Epithelial cell of proximal tubule (primary cell): ENCODE results near the gene DIP2B. TPM values are rescaled to one million over a fixed set of nuclear protein-coding genes. Genes with fewer than 3 reads are reported as not detected.
"Not testable (repeated sequence)": the region's sequence is repeated elsewhere in the genome, so short reads cannot be mapped to it uniquely, and the experiment has no call there.

ENCODE experiments used
- DNase-seq: peaks from one replicate; pipeline ENCODE4 v3.0.0-alpha.2; 2011; ENCODE audit warnings: low read depth
- H3K4me3 ChIP-seq: 2 replicates; pipeline ENCODE4 v1.5.1; 2011; ENCODE audit warnings: low read depth, mild to moderate bottlenecking, low read length
- CTCF ChIP-seq: conservative IDR thresholded peaks from 2 replicates; pipeline ENCODE4 v1.5.1; 2012; ENCODE audit warnings: low read depth, mild to moderate bottlenecking, low read length
- total RNA-seq: library from RNA; depleted of rRNA; stranded (reverse); fragments of >200 nt; gene quantifications from 2 replicates; pipeline ENCODE4 v1.2.3, GENCODE V29; 2015

The DIP2B gene
- total RNA-seq, 1 donor from 2014 or later: 21.6 TPM

GRCh38 chr12:50542448-50542847, 37.7 kb downstream of the DIP2B start:
- TF ChIP-seq CTCF: no peak
- DNase-seq: no peak
- H3K4me3 ChIP-seq: no peak overlapping the region

- not testable (repeated sequence) for DNase-seq, H3K4me3 ChIP-seq
Observed at GRCh38 chr12:50543188-50543587, 38.4 kb downstream of the DIP2B start.

DNA sequence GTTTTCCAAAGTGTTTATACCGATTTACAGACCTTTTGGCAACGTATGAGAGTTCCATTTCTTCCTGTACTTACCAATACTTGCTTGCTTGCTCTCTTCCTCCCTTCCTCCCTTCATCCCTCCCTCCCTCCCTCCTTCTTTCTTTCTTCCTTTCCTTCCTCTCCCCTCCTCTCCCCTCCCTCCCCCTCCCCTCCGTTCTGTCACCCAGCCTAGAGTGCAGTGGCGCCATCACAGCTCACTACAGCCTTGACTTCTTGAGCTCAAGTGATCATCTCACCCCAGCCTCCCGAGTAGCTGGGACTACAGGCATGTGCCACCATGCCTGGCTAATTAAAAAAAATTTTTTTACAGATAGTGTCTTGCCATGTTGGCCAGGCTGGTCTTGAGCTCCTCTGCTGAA, 40.4 kb downstream of the DIP2B start:
- no peak for TF ChIP-seq CTCF
- no peak for DNase-seq
- no peak overlapping the region for H3K4me3 ChIP-seq

GRCh38 chr12:50545786-50546185, 41.0 kb downstream of the DIP2B start:
- no peak for DNase-seq
- H3K4me3 ChIP-seq: no peak overlapping the region
- TF ChIP-seq CTCF: no peak

DNA sequence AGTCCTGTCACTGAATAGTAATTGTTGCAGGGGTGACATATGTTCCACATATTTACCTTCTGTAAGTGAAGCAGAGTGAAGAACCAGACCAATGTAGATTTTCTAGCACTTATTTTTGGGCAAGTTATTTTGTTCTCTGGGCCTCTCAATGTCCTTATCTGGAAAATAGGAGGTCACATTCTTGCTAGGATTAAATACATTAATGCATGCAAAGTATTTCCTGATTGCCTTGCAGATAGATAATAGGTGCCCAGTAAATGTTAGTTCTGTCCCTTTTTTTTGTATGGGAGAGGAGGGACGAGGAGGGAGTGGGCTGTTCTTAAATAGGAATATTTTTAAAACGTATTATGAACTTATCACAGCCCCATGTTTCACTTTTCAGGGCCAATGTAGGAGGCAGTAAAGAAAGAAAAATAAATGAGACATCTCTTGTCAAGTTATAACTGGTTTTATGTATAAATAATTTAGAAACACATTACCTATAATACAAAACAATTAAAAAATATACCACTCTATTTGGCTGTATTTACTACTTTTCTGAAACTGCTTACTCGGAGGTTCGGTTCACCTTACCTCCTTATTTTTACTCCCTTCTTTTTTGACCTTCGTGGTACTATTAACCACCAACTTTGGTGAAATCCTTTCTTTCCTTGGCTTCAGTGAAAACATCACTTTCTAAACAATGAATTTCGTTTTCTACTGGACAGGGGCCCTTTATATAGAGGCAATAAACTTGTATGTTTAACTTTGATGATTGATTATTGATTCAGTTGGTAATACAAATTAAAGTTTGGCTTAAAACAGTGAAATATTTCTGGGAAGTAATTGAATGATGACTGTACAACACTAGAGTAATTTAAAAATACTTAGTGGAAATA, 41.9 kb downstream of the DIP2B start:
- no peak for DNase-seq
- no peak for TF ChIP-seq CTCF
- no peak overlapping the region for H3K4me3 ChIP-seq

DNA sequence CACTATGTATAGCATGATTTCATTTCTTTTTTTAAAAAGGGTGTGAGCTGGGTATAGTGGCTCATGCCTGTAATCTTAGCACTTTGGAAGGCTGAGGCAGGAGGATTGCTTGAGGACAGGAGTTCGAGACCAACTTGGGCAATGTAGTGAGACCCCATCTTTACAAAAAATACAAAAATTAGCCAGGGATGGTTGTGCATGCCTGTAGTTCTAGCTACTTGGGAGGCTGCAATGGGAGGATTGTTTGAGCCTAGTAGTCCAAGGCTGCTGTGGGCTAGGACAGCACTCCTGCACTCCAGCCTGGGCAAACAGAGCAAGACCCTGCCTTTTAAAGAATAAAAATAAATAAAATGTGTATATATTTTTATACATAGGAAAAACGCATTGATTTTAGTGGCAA, 43.0 kb downstream of the DIP2B start:
- TF ChIP-seq CTCF: no peak
- no peak for DNase-seq
- no peak overlapping the region for H3K4me3 ChIP-seq

DNA sequence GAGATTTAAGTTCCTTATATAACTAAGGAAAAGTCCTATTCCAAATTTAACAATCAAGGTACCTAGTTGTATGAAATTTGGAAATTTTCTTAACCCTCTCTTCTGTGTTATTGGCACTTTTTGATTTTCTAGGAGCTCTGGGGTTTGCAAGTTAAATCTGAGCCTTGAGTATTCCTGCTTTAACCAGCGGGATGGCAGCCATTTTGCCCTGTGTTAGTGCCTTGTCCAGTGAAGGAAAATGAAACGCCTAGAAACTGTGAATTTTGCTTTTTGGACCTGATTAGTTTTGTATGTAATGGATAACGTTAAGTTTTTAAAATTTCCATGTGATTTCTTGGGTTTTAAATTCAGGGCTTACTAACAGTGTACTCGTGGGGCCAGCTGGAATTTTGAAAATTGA, 45.1 kb downstream of the DIP2B start:
- DNase-seq: no peak
- H3K4me3 ChIP-seq: no peak overlapping the region

More for the DNA sequence above, 45.1 kb downstream of the DIP2B start:
- TF ChIP-seq CTCF: no peak
